ENCODE measurements around the gene SMIM23. TPM values are rescaled to one million over a fixed set of nuclear protein-coding genes. Genes with fewer than 3 reads are reported as not detected.

The SMIM23 gene
- polyA plus RNA-seq, 3 donors from 2014 or later, result not detected

- H3K27me3 Mint-ChIP-seq (ENCODE audit: low read depth in 3 of 3), result peaks cover 5 to 7% (median 6%) of the 10 kb centered on the region in 3 donors
Observed at GRCh38 chr5:171782332-171782966, 3.2 kb upstream of the SMIM23 start.

DNA sequence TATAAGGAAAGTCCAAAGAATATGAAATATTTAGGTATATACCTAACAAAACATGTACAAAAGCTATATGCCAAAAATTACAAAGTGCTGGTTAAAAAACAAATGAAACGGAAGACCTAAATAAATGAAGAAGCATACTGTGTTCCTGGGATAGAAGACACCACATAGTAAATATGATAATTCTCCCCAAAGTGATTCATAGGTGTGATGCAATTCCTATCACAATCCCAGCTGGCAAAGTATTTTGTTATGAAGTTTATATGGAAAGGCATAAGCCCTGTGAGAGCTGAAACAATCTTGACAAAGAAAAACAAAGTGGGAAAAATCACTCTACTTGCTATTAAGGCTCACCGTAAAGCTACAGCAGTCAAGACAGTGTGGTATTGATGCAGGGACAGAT is 2.6 kb upstream of the SMIM23 start:
- Mint-ChIP-seq H3K4me3 (no peak overlapping the region), H3K27me3 (ENCODE audit: low read depth in 3 of 3) (peaks cover 5 to 7% (median 6%) of the 10 kb centered on the region in 3 donors), H3K27ac (no peak overlapping the region), H3K9me3 (peaks cover 0 to 2% (median 0%) of the 10 kb centered on the region in 6 donors), H3K36me3 (no peaks in the 10 kb centered on the region), H3K4me1 (no peaks in the 10 kb centered on the region)
- no peak for DNase-seq

More at GRCh38 chr5:171782332-171782966, 3.2 kb upstream of the SMIM23 start:
- Mint-ChIP-seq H3K36me3 (no peaks in the 10 kb centered on the region), H3K4me1 (no peaks in the 10 kb centered on the region), H3K9me3 (peaks cover 0 to 2% (median 0%) of the 10 kb centered on the region in 6 donors), H3K27ac (no peak overlapping the region), H3K4me3 (no peak overlapping the region)
- DNase-seq, result no peak

DNA sequence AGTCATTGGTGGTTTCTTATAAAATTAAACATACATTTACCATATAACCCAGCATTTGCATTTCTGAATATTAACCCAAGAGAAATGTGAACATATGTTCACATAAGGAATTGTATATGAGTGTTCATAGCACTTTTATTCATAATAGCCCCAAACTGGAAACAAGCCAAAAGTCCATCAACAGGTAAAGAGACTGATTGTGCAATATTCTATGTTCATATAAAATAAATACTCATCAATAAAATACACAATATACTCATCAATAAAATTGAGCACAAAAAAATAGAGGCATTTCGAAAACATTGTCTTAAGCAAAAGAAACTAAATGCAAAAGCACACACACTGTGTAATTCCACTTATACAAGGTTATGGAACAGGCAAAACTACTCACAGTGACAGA is 3.7 kb downstream of the SMIM23 start:
- peaks cover 2 to 3% (median 2%) of the 10 kb centered on the region in 3 donors for H3K27me3 Mint-ChIP-seq (ENCODE audit: low read depth in 3 of 3)
- no peak overlapping the region for H3K27ac Mint-ChIP-seq
- H3K4me1 Mint-ChIP-seq, result no peaks in the 10 kb centered on the region
- no peaks in the 10 kb centered on the region for H3K9me3 Mint-ChIP-seq
- H3K4me3 Mint-ChIP-seq, result no peak overlapping the region
- H3K36me3 Mint-ChIP-seq, result no peaks in the 10 kb centered on the region
- DNase-seq, result no peak

DNA sequence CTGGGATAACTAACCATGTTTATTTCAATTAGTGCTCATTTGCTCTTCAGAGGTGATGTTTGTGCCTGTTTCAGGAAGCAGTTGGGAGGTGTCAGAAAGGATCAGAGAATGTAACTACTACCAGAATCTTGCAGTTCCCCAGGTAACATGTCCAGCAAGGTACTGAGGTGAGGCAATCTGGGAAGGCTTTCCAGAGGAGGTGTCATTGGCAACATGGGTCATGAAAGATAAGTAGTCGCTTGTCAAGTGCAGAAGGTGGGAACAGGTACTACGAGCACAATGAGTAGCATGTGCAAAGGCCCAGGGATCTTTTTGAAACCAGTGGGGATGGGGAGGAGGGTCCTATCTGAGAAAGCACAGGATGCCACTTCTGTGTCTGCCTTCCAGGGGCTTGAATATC is 4.8 kb downstream of the SMIM23 start:
- no peaks in the 10 kb centered on the region for H3K9me3 Mint-ChIP-seq
- no peaks in the 10 kb centered on the region for H3K36me3 Mint-ChIP-seq
- H3K27ac Mint-ChIP-seq, result no peak overlapping the region
- DNase-seq, result no peak
- no peaks in the 10 kb centered on the region for H3K4me1 Mint-ChIP-seq
- H3K27me3 Mint-ChIP-seq (ENCODE audit: low read depth in 3 of 3), result peaks cover 2 to 3% (median 2%) of the 10 kb centered on the region in 3 donors
- no peak overlapping the region for H3K4me3 Mint-ChIP-seq

DNA sequence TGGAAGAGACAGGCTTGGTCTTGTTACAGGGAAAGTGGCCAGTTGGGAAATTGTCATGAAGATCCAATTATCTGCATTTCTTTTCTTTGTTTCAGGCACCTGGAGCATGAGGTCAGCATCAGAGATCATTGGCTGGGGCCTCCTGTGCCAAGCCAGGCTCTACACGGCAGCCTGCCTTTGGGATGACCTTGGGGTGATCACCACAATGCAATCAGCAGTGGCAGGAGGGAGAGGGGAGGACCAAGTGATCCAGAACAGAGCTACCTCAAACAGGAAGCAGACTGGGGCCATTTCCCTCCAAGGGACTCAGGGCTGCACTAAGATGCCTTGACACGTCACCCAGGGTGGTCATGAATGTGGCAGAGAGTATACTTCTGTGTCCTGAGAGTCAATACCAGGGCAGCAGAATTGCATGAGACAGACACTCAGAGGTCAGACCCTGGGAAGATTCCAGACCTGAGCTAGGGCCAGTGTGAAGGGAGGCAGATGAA is 8.9 kb downstream of the SMIM23 start:
- no peak for DNase-seq
- H3K36me3 Mint-ChIP-seq, result no peaks in the 10 kb centered on the region
- H3K4me3 Mint-ChIP-seq, result no peak overlapping the region
- no peak overlapping the region for H3K27ac Mint-ChIP-seq
- no peaks in the 10 kb centered on the region for H3K9me3 Mint-ChIP-seq
- peaks cover 3 to 7% (median 4%) of the 10 kb centered on the region in 3 donors for H3K27me3 Mint-ChIP-seq (ENCODE audit: low read depth in 3 of 3)
- no peaks in the 10 kb centered on the region for H3K4me1 Mint-ChIP-seq

DNA sequence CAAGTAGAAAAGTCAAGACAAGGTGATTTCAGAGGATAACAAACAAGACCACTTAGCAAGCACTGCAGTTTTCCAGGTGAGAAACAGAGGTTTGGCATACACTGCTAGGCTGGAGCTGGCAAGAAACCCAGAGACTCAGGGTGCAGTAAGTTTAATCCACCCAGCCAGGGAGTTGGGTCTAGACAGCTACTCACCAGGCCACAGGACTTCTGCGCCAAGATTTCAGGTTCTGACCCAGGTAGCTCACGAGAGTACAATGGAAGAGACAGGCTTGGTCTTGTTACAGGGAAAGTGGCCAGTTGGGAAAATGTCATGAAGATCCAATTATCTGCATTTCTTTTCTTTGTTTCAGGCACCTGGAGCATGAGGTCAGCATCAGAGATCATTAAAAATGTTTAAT is 9.8 kb downstream of the SMIM23 start:
- Mint-ChIP-seq H3K9me3 (no peaks in the 10 kb centered on the region), H3K27me3 (ENCODE audit: low read depth in 3 of 3) (peaks cover 3 to 7% (median 3%) of the 10 kb centered on the region in 3 donors), H3K27ac (no peak overlapping the region), H3K4me3 (peak overlapping the region in 1 of 5 donors; percentile 18), H3K36me3 (no peaks in the 10 kb centered on the region), H3K4me1 (no peaks in the 10 kb centered on the region)
- DNase-seq, result no peak

DNA sequence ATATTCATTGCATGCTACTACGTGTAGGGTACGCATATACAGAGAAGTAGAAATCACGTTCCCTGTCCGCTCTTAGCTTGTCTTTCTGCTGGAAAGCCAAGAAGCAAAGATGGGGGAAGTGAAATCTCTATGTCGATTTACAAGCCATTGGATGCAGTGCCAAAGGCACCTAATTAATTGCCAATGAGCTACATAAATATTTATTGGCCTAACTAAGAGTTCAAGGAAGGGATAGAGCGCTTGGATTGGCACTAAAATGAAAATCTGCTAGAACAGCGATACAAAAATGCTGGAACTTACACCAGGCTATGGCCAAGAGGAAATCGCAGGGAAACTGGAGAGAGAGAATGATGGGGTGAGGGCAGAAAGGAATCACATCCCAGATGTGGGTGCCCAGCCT is 10.8 kb downstream of the SMIM23 start:
- H3K27ac Mint-ChIP-seq, result no peak overlapping the region
- no peak overlapping the region for H3K4me3 Mint-ChIP-seq
- DNase-seq, result no peak
- H3K9me3 Mint-ChIP-seq, result no peaks in the 10 kb centered on the region
- H3K4me1 Mint-ChIP-seq, result no peaks in the 10 kb centered on the region
- H3K27me3 Mint-ChIP-seq (ENCODE audit: low read depth in 3 of 3), result peaks cover 2 to 5% (median 3%) of the 10 kb centered on the region in 3 donors
- H3K36me3 Mint-ChIP-seq, result no peaks in the 10 kb centered on the region

DNA sequence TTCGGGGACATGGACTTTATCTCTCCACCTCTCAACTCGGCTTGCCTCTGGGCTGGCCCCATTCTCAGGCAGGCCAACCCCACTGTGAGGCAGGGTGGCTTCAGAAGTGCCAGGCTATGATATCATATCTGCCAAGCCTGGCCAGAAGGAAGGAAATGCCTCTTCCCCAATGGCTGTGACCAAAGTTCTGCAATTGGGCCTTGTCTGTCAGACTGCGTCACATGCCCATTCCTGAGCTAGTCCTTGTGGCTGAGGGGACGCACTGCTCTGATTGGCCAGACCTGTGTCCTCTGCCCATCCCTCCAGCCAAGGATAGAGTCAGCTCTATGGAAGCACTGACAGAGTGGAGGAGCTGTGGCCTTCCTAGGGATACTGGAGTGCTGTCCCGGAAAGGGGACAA is 11.9 kb downstream of the SMIM23 start:
- peaks cover 2 to 5% (median 3%) of the 10 kb centered on the region in 3 donors for H3K27me3 Mint-ChIP-seq (ENCODE audit: low read depth in 3 of 3)
- H3K9me3 Mint-ChIP-seq, result no peaks in the 10 kb centered on the region
- H3K36me3 Mint-ChIP-seq, result no peaks in the 10 kb centered on the region
- no peak overlapping the region for H3K4me3 Mint-ChIP-seq
- peak overlapping the region in 1 of 6 donors; percentile 47 for H3K27ac Mint-ChIP-seq
- no peak for DNase-seq
- no peaks in the 10 kb centered on the region for H3K4me1 Mint-ChIP-seq

DNA sequence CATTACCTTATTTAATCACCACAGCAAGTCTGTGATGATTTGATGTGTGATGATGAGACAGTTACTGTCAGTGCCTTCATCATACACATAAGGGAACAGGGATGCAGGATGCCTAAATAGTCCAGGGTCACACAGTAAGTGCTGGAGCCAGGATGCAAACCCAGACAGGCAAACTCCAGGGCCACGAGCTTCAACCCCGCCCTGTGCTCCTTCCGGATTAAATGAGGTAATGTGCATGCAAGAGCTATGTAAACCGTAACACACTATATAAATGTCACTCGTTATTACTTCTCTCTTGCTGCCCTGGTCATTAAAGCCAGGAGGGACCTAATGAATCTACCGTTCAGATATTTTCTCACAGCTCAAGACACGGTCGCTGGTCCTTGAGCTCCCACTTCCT is 12.8 kb downstream of the SMIM23 start:
- Mint-ChIP-seq H3K9me3 (no peaks in the 10 kb centered on the region), H3K4me3 (no peak overlapping the region), H3K27ac (no peak overlapping the region), H3K36me3 (no peaks in the 10 kb centered on the region), H3K4me1 (no peaks in the 10 kb centered on the region), H3K27me3 (ENCODE audit: low read depth in 3 of 3) (peaks cover 2 to 5% (median 3%) of the 10 kb centered on the region in 3 donors)
- no peak for DNase-seq

DNA sequence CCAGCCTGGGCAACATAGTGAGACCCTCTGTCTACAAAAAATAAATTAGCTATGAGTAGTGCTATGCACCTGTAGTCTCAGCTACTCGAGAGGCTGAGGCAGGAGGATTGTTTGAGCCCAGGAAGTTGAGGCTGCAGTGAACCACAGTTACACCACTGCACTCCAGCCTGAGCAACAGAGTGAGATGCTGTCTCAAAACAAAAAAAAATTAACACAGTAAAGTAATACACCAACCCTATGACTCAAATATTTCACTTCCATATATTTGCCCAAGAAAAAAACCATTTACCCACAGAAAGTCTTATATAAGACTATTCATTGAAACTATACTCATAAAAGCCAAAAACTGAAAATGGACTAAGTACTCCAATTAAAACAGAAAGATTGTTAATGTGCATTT is 16.2 kb downstream of the SMIM23 start:
- H3K4me1 Mint-ChIP-seq, result no peaks in the 10 kb centered on the region
- H3K9me3 Mint-ChIP-seq, result no peaks in the 10 kb centered on the region
- no peaks in the 10 kb centered on the region for H3K36me3 Mint-ChIP-seq
- H3K27ac Mint-ChIP-seq, result no peak overlapping the region
- H3K27me3 Mint-ChIP-seq (ENCODE audit: low read depth in 3 of 3), result peaks cover 2 to 7% (median 6%) of the 10 kb centered on the region in 3 donors
- H3K4me3 Mint-ChIP-seq, result no peak overlapping the region
- no peak for DNase-seq

GRCh38 chr5:171805746-171806145 is 20.1 kb downstream of the SMIM23 start:
- no peaks in the 10 kb centered on the region for H3K36me3 Mint-ChIP-seq
- H3K4me1 Mint-ChIP-seq, result peaks cover 0 to 4% of the 10 kb centered on the region in 2 donors
- no peak for DNase-seq
- no peak overlapping the region for H3K27ac Mint-ChIP-seq
- H3K4me3 Mint-ChIP-seq, result no peak overlapping the region
- no peaks in the 10 kb centered on the region for H3K9me3 Mint-ChIP-seq
- peaks cover 3 to 19% (median 13%) of the 10 kb centered on the region in 3 donors for H3K27me3 Mint-ChIP-seq (ENCODE audit: low read depth in 3 of 3)

- peaks cover 3 to 21% (median 14%) of the 10 kb centered on the region in 3 donors for H3K27me3 Mint-ChIP-seq (ENCODE audit: low read depth in 3 of 3)
- no peak overlapping the region for H3K4me3 Mint-ChIP-seq
- DNase-seq, result no peak
- peaks cover 0 to 4% of the 10 kb centered on the region in 2 donors for H3K4me1 Mint-ChIP-seq
- no peaks in the 10 kb centered on the region for H3K36me3 Mint-ChIP-seq
- no peak overlapping the region for H3K27ac Mint-ChIP-seq
- H3K9me3 Mint-ChIP-seq, result no peaks in the 10 kb centered on the region
Observed at GRCh38 chr5:171806976-171807747, 21.5 kb downstream of the SMIM23 start.

DNA sequence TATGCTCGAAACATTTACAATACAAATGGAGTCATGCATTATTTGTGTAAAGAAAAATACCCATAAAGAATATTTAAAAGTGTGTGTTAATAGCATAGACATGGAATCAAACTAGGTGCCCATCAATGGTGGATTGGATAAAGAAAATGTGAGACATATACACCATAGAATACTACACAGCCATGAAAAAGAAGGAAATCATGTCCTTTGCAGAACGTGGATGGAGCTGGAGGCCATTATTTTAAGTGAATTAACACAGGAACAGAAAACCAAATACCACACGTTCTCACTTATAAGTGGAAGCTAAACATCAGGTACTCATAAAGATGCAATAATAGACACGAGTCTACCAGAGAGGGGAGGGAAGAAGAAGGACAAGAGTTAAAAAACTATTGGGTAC is 22.8 kb downstream of the SMIM23 start:
- H3K27ac Mint-ChIP-seq, result no peak overlapping the region
- no peak for DNase-seq
- H3K36me3 Mint-ChIP-seq, result no peaks in the 10 kb centered on the region
- no peaks in the 10 kb centered on the region for H3K9me3 Mint-ChIP-seq
- H3K4me3 Mint-ChIP-seq, result no peak overlapping the region
- peaks cover 3 to 21% (median 17%) of the 10 kb centered on the region in 3 donors for H3K27me3 Mint-ChIP-seq (ENCODE audit: low read depth in 3 of 3)
- H3K4me1 Mint-ChIP-seq, result peaks cover 0 to 4% of the 10 kb centered on the region in 2 donors

DNA sequence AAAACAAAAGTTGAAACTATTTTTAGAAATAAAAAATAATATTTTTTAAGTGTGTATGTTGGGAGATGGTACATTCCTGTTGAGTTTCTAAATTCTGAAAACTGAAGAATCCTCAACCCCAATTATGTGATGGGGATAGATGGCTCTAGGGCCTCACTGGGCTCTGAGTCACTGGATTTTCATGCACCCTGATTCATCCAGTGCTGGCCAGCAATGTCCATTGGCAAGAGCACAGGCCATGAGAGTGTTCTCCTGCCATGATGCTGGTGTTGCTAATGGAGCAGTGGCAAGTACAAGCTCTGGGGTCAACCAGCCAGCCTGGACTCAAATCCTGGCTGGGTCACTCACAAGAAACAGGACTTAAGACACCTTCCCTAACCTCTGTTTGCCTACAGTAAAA is 23.3 kb downstream of the SMIM23 start:
- Mint-ChIP-seq H3K36me3 (no peaks in the 10 kb centered on the region), H3K27ac (no peak overlapping the region), H3K27me3 (ENCODE audit: low read depth in 3 of 3) (peaks cover 3 to 21% (median 17%) of the 10 kb centered on the region in 3 donors), H3K4me3 (no peak overlapping the region), H3K4me1 (peaks cover 0 to 4% of the 10 kb centered on the region in 2 donors), H3K9me3 (no peaks in the 10 kb centered on the region)
- DNase-seq, result no peak

Data from immature natural killer cell (primary cell).